MM.1S (cell line): ENCODE data around the gene LEMD2.

Experiments
- EZH2 ChIP-seq: fragments of 300-600 bp; sonication (generic); optimal IDR thresholded peaks from 2 replicates; pipeline ENCODE3; 2017; ENCODE audit warnings: low read depth, mild to moderate bottlenecking, antibody characterized with exemption, low read length, mixed read lengths
- EZH2phosphoT487 ChIP-seq: fragments of 300-600 bp; sonication (generic); IDR thresholded peaks from 2 replicates; pipeline ENCODE4 v1.6.1; 2018; ENCODE audit warnings: antibody characterized with exemption, low read length
- TF ChIP-seq, protein P1 (sequence below): fragments of 300-600 bp; sonication (generic); IDR thresholded peaks from 2 replicates; pipeline ENCODE4 v1.5.1; 2016; ENCODE audit warnings: antibody characterized with exemption, low read length, mixed read lengths

GRCh38 chr6:33788694-33789549 is at the start of gene LEMD2:
- no peak for TF ChIP-seq EZH2
- TF ChIP-seq, protein P1, sequence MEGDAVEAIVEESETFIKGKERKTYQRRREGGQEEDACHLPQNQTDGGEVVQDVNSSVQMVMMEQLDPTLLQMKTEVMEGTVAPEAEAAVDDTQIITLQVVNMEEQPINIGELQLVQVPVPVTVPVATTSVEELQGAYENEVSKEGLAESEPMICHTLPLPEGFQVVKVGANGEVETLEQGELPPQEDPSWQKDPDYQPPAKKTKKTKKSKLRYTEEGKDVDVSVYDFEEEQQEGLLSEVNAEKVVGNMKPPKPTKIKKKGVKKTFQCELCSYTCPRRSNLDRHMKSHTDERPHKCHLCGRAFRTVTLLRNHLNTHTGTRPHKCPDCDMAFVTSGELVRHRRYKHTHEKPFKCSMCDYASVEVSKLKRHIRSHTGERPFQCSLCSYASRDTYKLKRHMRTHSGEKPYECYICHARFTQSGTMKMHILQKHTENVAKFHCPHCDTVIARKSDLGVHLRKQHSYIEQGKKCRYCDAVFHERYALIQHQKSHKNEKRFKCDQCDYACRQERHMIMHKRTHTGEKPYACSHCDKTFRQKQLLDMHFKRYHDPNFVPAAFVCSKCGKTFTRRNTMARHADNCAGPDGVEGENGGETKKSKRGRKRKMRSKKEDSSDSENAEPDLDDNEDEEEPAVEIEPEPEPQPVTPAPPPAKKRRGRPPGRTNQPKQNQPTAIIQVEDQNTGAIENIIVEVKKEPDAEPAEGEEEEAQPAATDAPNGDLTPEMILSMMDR: no peak
- no peak for TF ChIP-seq EZH2phosphoT487
